ENCODE data around the gene RFX1.

RFX1 gene

GRCh38 chr19:13934785-13935109, 71.4 kb downstream of the RFX1 start:
- no peak for ATAC-seq
- TF ChIP-seq SNAI2 (CRISPR knock-in tag; IDR thresholded peaks at IDR 0.05) = no peak
- TF ChIP-seq ISL1 (CRISPR knock-in tag; IDR thresholded peaks at IDR 0.05) = no peak
- TF ChIP-seq CSRNP3 (CRISPR knock-in tag; IDR thresholded peaks at IDR 0.05) = no peak

- TF ChIP-seq ZC3H10 (CRISPR knock-in tag; IDR thresholded peaks at IDR 0.05) (no peak), CREB5 (CRISPR knock-in tag; IDR thresholded peaks at IDR 0.05; ENCODE audit: low read depth) (no peak), ARNTL (CRISPR knock-in tag; IDR thresholded peaks at IDR 0.05; ENCODE audit: borderline replicate concordance, low read depth) (no peak), ZFP3 (CRISPR knock-in tag; IDR thresholded peaks at IDR 0.05) (no peak), ESRRG (CRISPR knock-in tag; IDR thresholded peaks at IDR 0.05) (no peak), OSR1 (CRISPR knock-in tag; IDR thresholded peaks at IDR 0.05) (no peak), PPARA (CRISPR knock-in tag; IDR thresholded peaks at IDR 0.05; ENCODE audit: borderline replicate concordance) (no peak), BACH2 (CRISPR knock-in tag; IDR thresholded peaks at IDR 0.05; ENCODE audit: borderline replicate concordance) (no peak), ZNF8 (CRISPR knock-in tag; IDR thresholded peaks at IDR 0.05) (no peak), RARB (CRISPR knock-in tag; IDR thresholded peaks at IDR 0.05) (no peak), TCF4 (CRISPR knock-in tag; IDR thresholded peaks at IDR 0.05; ENCODE audit: borderline replicate concordance) (no peak), TOX (CRISPR knock-in tag; IDR thresholded peaks at IDR 0.05; ENCODE audit: borderline replicate concordance) (no peak), CSRNP3 (CRISPR knock-in tag; IDR thresholded peaks at IDR 0.05) (no peak), POU6F1 (CRISPR knock-in tag; IDR thresholded peaks at IDR 0.05; ENCODE audit: borderline replicate concordance, low read depth) (no peak), SNAI2 (CRISPR knock-in tag; IDR thresholded peaks at IDR 0.05) (no peak)
- ATAC-seq = no peak
Measured at GRCh38 chr19:13932911-13933393, 73.2 kb downstream of the RFX1 start.

- TF ChIP-seq PPARA (CRISPR knock-in tag; IDR thresholded peaks at IDR 0.05; ENCODE audit: borderline replicate concordance) (no peak), ZFP30 (CRISPR knock-in tag; IDR thresholded peaks at IDR 0.05) (no peak), GLIS3 (CRISPR knock-in tag; IDR thresholded peaks at IDR 0.05) (no peak), ISL1 (CRISPR knock-in tag; IDR thresholded peaks at IDR 0.05) (no peak), ARNTL (CRISPR knock-in tag; IDR thresholded peaks at IDR 0.05; ENCODE audit: borderline replicate concordance, low read depth) (no peak), PATZ1 (CRISPR knock-in tag; IDR thresholded peaks at IDR 0.05; ENCODE audit: borderline replicate concordance) (no peak), RARB (CRISPR knock-in tag; IDR thresholded peaks at IDR 0.05) (no peak), SNAI2 (CRISPR knock-in tag; IDR thresholded peaks at IDR 0.05) (no peak), TCF4 (CRISPR knock-in tag; IDR thresholded peaks at IDR 0.05; ENCODE audit: borderline replicate concordance) (no peak), TSHZ2 (CRISPR knock-in tag; IDR thresholded peaks at IDR 0.05) (no peak), ZC3H10 (CRISPR knock-in tag; IDR thresholded peaks at IDR 0.05) (no peak), CREB5 (CRISPR knock-in tag; IDR thresholded peaks at IDR 0.05; ENCODE audit: low read depth) (no peak), ZNF70 (CRISPR knock-in tag; IDR thresholded peaks at IDR 0.05) (no peak), TOX (CRISPR knock-in tag; IDR thresholded peaks at IDR 0.05; ENCODE audit: borderline replicate concordance) (no peak), OSR1 (CRISPR knock-in tag; IDR thresholded peaks at IDR 0.05) (no peak), ESRRG (CRISPR knock-in tag; IDR thresholded peaks at IDR 0.05) (no peak), ZNF8 (CRISPR knock-in tag; IDR thresholded peaks at IDR 0.05) (no peak)
- ATAC-seq = no peak
Measured at GRCh38 chr19:13932149-13932637, 73.9 kb downstream of the RFX1 start.

Data from SK-N-SH treated with all-trans-retinoic acid at 6 μM for 48 hours (cell line).